SKM-1 treated with dmso at 0.1 percent for 144 hours (cell line): ENCODE results near the gene ANKAR.
"Not testable (repeated sequence)": the region's sequence is repeated elsewhere in the genome, so short reads cannot be mapped to it uniquely, and the experiment has no call there.

Source experiments
- DNase-seq: peaks from one replicate; lab custom pipeline; 2025; ENCODE audit not compliant: unreplicated experiment; lab: John Stamatoyannopoulos, UW

ANKAR gene

DNA sequence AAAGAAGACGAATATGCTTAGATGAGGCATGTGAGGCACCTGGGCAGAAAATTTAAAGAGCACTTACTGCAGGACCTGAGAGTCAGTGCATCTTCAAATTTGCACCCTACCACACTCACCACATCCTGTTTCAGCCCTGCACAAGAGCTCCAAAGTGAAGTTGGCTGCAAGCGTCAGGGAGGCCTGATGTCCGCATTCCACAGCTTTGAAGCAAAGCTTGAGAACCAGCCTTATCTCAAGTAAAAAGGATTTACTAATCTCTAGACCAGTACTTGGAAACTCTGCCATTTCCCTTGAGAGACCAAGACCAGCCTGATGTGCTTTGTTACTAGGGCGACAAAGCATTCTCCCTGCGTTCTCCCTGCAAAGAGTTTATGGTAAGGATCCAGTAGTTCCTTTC lies 16.6 kb upstream of the ANKAR start:
- peak; percentile 27 for DNase-seq

DNA sequence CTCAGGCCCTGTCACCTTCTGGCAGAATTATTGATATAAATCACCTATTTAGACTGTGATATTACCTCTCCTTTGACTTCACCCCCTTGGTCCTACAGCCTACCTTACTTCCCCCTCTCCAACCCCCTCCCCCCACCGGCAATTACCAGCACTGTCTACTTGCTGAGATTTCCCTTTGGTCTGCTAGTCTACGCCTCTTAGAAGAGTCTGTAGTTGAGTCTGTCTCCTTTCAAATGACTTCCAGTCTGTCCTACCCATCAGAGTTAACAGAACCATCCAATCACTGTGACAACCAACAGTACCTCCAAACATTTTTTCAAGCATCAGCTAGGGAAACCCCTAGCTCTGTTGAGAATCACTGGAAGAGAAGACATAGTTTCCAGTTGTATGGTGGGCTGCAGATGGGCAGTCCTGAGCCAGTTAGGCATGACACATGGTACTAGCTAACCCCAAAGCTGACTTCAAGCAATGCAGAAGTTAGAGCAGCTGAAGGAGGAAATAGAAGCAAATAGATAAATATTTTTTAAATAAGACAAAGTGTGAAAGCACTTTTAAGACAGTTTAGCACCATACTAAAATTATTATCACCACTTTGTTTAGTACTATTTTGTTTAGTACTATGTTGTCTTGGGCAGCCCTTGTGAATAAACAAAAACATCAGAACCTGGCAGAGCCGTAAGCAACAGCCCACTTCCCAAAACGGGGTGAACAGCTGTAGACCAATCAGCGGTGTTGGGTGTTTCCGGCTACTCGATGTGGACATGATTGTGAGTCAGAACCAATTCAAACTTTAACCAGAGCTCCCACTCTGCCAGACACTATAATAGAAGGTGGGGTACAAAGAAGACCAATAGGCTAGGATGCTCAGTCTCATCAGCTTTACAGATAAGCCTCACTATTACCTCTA lies 15.9 kb upstream of the ANKAR start:
- DNase-seq, result no peak

- no peak for DNase-seq
These were observed 14.7 kb upstream of the ANKAR start for GRCh38 chr2:189659734-189660133.

DNA sequence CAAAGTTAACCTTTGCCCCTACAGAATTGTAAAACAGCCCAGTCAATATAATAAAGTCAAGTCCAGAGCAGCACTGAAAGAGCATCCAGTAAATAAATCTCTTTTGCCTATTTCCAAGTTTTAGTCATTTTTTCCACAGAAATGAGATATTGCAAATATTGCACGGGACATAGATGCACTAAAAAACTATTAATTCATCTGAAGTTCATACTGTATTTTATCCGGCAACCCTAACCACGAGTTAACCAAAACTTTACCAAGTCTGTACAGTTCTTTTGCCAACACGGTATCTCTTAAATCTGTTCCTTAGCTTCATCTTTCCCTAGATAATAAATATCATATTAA lies 13.7 kb upstream of the ANKAR start:
- no peak for DNase-seq

- peak; percentile 100 for DNase-seq
These were observed 13.1 kb upstream of the ANKAR start, which contains the start of gene ASNSD1 for GRCh38 chr2:189661148-189661956. Gene ASNSD1 (plus strand): TSS chr2:189661459. CDS start chr2:189666133, 4,674 bp downstream.

DNA sequence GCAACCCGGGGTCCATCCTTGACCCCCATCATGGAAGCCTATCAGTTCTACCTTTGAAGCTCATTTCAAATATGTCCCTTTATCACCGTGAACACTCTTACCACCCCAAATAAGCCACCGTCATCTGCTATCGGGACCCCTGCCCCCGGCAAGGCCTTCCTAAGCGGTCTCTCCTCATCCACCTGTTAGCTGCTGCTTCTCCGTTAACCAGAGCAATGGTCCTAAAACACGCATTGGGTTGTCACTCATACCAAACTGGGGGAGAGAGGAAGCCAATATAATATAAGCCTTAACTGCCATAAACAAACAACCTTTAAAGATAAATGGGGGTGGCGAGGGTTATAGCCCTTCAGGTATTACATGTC lies 12.5 kb upstream of the ANKAR start:
- DNase-seq, result no peak

DNA sequence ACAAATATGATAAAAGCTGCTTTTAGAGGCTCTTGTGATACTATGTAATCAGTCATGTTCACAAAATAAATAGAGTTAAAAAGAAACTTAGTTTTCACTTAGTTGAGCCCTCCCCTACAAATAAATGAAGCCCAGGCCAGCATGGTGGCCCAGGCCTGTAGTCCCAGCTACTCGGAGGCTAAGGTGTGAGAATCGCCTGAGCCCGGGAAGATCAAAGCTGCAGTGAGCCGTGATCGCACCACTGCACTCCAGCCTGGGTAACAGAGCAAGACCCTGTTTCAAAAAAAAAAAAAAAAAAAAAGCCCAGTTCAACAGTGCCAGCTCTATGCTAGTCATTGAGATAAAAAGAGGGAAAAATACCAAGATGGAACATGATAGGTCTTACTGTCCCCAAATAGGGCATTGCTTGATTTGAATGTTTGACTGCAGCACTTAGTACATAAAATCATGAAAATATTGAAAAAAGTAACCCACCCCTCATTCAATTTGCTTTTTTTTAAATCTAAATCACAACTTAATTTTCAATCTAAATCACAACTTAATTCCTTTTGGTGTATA lies 11.7 kb upstream of the ANKAR start:
- DNase-seq, result no peak

- DNase-seq, result not testable (repeated sequence)
These were observed 11.2 kb upstream of the ANKAR start for GRCh38 chr2:189663319-189663718.

GRCh38 chr2:189669913-189670312 lies 4.6 kb upstream of the ANKAR start:
- DNase-seq, result no peak

DNA sequence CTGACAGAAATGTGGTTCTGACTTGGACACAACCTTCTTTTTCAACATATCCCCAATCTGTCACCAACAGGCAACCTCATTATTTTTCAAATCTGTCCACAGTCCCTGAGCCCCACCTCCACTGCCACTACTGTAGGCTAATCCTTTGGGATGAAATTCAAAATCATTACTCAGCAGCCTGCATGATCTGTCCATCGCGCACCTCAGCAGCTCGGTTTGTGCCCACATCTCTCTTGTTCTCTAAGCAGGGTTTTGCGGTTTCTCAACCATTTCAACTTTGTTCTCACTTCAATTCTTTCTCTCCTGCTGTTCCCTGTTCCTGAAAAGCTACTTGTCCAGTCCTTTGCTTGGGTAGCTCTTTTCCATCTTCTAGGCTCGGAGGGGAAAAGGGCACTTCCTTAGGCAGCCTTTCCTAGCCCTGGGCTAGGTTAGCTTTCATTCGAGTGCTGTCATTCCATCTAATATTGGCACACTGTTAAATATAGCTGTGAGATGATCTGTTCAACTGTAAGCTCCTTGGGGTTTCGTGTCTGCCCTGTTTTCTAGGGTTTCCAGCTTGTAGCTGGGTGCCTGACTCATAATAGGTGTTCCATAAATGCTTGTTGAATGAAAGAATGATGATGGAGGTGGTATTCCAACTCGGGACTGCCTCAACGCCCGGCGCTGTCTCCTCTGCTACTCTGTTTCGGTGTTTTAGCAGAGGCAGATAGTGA lies 653 bp upstream of the ANKAR start:
- DNase-seq, result no peak

GRCh38 chr2:189676471-189676870 lies 2.0 kb downstream of the ANKAR start:
- DNase-seq, result no peak

DNA sequence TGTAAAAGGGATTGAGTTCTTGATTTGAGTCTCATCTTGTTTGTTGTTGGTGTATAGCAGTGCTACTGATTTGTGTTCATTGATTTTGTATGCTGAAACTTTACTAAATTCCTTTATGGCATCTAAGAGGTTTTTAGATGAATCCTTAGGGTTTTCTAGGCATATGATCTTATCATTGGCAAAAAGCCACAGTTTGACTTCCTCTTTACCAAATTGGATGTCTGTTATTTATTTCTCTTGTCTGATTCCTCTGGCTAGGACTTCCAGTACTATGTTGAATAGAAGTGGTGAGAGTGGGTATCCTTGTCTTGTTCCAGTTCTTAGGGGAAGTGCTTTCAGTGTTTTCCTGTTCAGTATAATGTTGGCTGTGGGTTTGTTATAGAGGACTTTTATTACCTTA lies 4.8 kb downstream of the ANKAR start:
- DNase-seq, result no peak

GRCh38 chr2:189681203-189681602 lies 6.7 kb downstream of the ANKAR start:
- DNase-seq, result no peak

DNA sequence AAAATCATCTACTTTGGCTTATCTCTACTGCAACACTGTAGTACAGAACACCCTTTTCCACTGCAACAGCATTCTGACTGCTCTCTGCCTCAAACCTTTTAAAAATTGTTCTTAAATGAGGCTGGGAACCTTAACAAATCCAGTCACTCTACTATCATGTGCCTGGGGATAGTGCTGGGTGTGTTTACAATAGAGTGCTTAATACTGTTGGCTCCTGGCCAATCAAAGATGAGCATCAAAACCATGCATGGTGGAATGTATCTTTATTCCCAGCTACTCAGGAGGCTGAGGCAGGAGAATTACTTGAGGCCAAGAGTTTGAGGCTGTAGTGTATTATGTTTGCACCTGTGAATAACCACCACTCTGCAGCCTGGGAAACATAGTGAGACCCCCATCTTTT lies 7.4 kb downstream of the ANKAR start:
- DNase-seq, result no peak

DNA sequence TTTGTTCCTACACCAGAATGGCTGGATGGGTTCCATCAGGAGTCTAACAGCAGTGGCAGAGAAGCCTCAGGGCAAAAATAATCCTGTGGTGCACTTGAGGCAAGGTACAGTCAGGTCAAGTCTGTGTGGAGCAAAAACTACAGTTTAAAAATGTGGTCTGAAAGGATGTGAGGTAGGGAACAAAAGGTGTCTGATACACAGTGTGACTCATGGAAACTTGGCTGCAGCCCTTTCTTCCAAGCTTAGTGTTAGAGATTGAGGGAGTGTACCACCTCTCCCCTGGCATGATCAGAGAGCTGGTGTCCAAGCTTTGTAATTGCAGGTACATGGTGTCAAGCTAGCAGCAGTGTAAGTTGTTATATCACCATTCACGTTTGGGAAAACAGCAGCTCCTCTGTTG lies 8.9 kb downstream of the ANKAR start:
- no peak for DNase-seq

- no peak for DNase-seq
These were observed 10.3 kb downstream of the ANKAR start for GRCh38 chr2:189684811-189685210.

- peak; percentile 20 for DNase-seq
These were observed 11.2 kb downstream of the ANKAR start for GRCh38 chr2:189685540-189686229.

DNA sequence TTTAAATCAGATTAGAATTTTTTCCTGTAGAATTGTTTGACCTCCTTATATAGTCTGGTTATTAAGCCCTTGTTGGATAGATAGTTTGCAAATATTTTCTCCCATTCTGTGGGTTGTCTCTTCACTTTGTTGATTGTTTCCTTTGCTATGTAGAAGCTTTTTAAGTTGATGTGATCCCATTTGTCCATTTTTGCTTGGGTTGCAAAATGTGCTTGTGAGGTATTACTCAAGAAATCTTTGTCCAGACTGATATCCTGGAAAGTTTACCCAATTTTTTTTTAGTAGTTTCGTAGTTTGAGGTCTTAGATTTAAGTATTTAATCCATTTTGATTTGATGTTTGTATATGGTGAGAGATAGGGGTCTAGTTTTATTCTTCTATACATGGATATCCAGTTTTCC lies 13.3 kb downstream of the ANKAR start:
- DNase-seq, result not testable (repeated sequence)

- DNase-seq, result no peak
These were observed 21.8 kb downstream of the ANKAR start for GRCh38 chr2:189696223-189696622.

DNA sequence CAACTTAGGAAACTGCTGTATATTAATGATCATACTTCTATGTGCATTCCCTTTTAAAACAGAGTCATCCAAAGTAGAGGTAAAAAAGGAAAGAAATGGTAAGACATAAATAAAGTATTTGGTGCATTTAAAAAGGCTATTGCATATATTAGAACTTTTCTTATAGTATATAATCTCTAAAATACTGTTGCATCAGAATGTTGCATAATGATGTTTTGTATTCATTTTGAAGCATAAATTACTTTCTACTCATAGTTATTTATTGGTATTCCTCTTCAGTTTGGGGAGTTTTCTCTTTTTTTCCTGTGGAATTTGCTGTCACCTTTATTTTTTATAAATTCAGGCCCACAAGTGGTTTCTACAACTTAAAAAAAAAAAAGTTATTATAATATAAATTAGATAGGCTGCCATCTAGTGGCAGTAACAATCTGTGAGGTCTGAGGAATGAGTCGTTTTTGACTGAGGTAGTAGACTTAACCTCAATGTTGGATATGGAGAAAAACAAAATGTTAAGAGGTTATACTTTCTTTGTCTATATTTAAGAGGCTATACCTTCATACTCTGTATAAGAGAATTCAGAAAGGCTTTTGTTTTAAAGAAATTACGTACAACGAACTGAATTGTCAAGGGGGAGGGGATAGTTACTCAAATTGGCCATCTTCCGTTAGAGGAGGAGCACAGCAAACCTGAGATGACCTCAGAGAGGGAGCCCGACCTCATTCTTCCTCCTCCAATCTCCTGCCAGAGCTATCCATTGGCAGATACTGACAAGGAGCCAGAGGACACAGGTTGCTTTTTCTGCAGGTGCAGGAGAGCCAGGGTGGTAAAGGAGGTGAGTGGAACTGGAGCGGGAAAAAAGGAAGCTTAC lies 23.8 kb downstream of the ANKAR start:
- DNase-seq, result peak; percentile 25
